HG02623 (cell line): ENCODE measurements around the gene CLRN1.

Experiments
- ATAC-seq: cut with Tn5 transposase; IDR thresholded peaks from one replicate; pipeline ENCODE4 v1.9.1; 2021; ENCODE audit warnings: moderate library complexity; ENCODE audit not compliant: unreplicated experiment

CLRN1 gene

DNA sequence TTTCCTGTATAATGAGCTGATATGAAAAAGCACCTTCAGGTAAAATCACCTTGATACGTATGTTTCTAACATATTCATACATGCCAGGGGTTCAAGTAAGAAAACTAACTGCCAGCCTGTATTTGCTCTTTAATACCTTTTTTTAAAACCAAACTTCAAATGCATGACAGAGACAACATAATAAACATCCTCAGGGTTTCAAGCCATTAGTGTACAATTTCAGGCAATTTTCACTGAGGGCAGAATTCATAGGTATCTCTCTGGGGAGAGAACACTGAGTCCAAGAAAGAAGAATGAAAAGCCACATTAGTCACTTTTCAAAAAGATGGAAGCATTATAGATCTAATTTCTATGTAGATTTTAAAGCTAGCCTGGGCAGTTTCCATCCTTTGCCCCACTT lies 94.2 kb downstream of the CLRN1 start:
- no peak for ATAC-seq

- ATAC-seq = no peak
Measured at GRCh38 chr3:150877303-150877702, 95.2 kb downstream of the CLRN1 start.

GRCh38 chr3:150876611-150877265 lies 95.8 kb downstream of the CLRN1 start:
- no peak for ATAC-seq
